ENCODE measurements around the gene MRPS31. TPM values are rescaled to one million over a fixed set of nuclear protein-coding genes. Genes with fewer than 3 reads are reported as not detected.

The MRPS31 gene
- total RNA-seq, 1 donor from 2014 or later: 30.5 TPM

DNA sequence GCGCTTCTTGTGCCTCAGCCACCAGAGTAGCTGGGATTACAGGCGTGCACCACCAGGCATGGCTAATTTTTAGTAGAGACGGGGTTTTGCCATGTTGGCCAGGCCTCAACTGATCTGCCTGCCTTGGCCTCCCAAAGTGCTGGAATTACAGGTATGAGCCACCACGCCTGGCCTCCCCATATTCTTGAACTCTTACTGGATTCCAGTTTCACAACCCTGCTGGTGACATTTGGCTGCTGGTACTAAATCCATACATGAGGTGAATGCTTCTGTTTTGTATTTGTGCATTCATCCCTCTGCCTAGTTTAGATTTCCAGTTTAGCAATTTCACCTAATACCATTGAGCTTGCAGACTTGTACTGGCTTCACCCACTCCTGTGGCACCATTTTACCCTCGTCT, 32.3 kb upstream of the MRPS31 start:
- Mint-ChIP-seq H3K27ac (no peak overlapping the region), H3K27me3 (no peaks in the 10 kb centered on the region), H3K9me3 (no peaks in the 10 kb centered on the region), H3K36me3 (ENCODE audit: low read depth) (peaks cover 54% of the 10 kb centered on the region), H3K4me3 (no peak overlapping the region), H3K4me1 (no peaks in the 10 kb centered on the region)
- intact Hi-C loops (cut with micrococcal nuclease): no loop called here
- DNase-seq (no peak), ATAC-seq (ENCODE audit: low read depth) (no peak)
- CTCF ChIA-PET: no interaction called here
- POLR2A ChIA-PET: no interaction called here
- TF ChIP-seq, protein P1, sequence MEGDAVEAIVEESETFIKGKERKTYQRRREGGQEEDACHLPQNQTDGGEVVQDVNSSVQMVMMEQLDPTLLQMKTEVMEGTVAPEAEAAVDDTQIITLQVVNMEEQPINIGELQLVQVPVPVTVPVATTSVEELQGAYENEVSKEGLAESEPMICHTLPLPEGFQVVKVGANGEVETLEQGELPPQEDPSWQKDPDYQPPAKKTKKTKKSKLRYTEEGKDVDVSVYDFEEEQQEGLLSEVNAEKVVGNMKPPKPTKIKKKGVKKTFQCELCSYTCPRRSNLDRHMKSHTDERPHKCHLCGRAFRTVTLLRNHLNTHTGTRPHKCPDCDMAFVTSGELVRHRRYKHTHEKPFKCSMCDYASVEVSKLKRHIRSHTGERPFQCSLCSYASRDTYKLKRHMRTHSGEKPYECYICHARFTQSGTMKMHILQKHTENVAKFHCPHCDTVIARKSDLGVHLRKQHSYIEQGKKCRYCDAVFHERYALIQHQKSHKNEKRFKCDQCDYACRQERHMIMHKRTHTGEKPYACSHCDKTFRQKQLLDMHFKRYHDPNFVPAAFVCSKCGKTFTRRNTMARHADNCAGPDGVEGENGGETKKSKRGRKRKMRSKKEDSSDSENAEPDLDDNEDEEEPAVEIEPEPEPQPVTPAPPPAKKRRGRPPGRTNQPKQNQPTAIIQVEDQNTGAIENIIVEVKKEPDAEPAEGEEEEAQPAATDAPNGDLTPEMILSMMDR (IDR thresholded peaks at IDR 0.05): no peak

DNA sequence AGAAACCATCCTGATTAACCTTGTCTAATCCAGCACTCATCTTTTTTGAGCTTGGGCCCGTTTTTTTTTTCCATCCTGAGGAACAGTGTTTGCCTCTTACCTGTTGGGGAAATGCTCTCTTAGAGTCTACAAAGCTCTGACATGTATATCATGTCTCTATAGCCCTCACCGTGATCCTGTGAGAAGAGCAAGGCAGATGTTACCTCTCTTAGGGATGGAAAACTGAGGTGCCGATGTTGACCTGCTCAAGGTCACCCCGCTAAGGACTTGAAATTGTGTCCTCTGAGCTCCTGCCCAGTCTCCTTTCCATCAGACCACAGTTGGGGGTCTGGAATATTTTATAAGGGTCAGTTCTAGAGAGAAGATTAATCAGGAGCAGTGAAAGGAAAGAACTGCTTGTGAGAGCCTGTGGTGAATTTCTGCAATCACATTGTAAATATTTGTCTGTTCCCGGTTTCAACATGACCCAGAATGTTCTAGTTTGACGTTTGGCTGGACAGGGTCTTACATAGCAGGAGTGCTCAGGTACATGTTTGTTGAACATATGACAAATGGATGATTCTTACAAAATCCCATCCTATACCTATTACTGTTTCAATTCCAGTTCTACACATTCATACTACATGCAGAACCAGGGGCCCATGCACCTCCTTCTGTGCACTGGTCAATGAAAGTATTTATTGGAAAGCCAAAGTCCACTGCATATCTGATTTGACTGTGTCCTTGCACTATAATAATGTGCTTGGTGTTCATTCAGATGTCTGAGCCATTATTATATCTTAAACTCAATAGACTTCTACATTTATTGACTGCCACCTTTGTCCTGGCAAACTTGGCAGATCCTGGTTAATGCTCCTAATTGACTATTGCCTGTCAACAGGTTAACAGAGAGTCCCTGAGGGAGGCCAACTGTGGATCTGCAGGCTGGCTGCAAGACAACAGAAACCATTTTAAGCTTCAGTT, 30.5 kb upstream of the MRPS31 start:
- Mint-ChIP-seq H3K27ac (no peak overlapping the region), H3K36me3 (ENCODE audit: low read depth) (peaks cover 45% of the 10 kb centered on the region), H3K9me3 (no peaks in the 10 kb centered on the region), H3K27me3 (no peaks in the 10 kb centered on the region), H3K4me3 (no peak overlapping the region), H3K4me1 (no peaks in the 10 kb centered on the region)
- DNase-seq (no peak), ATAC-seq (ENCODE audit: low read depth) (no peak)
- ChIA-PET CTCF (no interaction called here), POLR2A (interaction anchor here (0.7 kb wide), 1 partner anchor 13 kb away, joined by 3 read pairs; no protein-coding TSS in a partner anchor)
- TF ChIP-seq, protein P1 (IDR thresholded peaks at IDR 0.05): no peak
- intact Hi-C loops (cut with micrococcal nuclease): no loop called here

DNA sequence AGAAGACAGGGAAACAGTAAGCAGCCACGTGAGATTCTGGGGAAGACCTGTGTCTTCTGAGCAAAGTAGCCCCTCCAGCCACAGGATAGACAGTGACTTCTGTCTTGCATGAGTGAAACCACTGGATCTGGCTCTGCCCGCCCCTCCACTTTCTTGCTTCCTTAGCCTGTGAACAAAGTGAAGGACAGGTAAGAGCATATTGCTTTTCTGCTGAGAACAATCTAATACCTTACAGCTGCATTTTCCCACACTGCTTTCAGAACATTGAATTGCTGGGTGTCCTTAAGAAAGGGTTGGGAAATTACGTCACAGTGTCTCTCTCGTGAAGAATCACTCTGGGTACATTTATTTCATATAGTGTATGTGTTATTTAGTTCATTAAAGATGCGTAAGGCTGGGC, 29.6 kb upstream of the MRPS31 start:
- DNase-seq (no peak), ATAC-seq (ENCODE audit: low read depth) (no peak)
- CTCF ChIA-PET: no interaction called here
- POLR2A ChIA-PET: no interaction called here
- H3K4me1 Mint-ChIP-seq: no peaks in the 10 kb centered on the region
- intact Hi-C loops (cut with micrococcal nuclease): no loop called here
- H3K36me3 Mint-ChIP-seq (ENCODE audit: low read depth): peaks cover 35% of the 10 kb centered on the region
- TF ChIP-seq, protein P1 (IDR thresholded peaks at IDR 0.05): no peak
- H3K4me3 Mint-ChIP-seq: no peak overlapping the region
- H3K9me3 Mint-ChIP-seq: no peaks in the 10 kb centered on the region
- H3K27me3 Mint-ChIP-seq: no peaks in the 10 kb centered on the region
- no peak overlapping the region for H3K27ac Mint-ChIP-seq

DNA sequence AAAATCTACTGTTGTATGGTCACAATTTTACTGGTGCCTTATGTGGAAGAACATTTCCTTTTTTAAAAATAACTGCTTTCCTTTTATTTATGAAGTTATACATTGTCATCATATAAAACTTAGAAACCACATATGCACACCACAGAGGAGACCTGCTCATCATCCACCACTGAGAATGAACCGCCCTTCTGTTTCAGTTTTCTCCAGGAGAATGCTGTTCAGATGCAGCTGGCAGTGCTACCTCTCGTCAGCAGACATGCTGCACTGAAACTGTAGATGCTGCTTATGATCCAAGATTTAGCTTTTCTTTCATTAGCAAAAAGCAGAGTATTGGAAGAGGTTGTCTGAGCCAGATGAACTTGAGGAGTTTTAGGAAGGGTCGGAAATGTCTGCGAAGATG, 28.5 kb upstream of the MRPS31 start:
- TF ChIP-seq, protein P1 (IDR thresholded peaks at IDR 0.05): no peak
- ATAC-seq (ENCODE audit: low read depth) (no peak), DNase-seq (no peak)
- H3K4me1 Mint-ChIP-seq: no peaks in the 10 kb centered on the region
- no peak overlapping the region for H3K4me3 Mint-ChIP-seq
- intact Hi-C loops (cut with micrococcal nuclease): no loop called here
- H3K27ac Mint-ChIP-seq: no peak overlapping the region
- H3K36me3 Mint-ChIP-seq (ENCODE audit: low read depth): peaks cover 31% of the 10 kb centered on the region
- no peaks in the 10 kb centered on the region for H3K27me3 Mint-ChIP-seq
- ChIA-PET CTCF (no interaction called here), POLR2A (no interaction called here)
- H3K9me3 Mint-ChIP-seq: no peaks in the 10 kb centered on the region

DNA sequence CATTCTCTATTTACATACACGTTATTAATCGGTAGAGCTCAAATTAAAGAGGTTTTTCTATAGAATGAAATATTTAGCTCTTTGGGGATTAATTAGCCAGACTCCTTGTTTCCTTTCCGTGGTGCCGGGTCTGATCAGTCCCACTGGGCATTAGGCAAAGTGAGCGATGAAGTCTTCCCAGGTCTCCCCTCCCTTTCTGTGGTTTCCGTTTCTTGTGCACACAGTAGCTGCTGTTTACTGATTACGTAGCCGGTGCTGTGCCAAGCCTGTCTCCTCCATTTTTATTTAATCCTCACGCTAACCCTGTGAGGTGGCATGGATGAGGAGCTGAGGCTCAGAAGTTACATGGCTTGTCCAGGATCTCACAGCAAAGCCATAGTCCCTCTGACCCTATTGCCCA, 27.4 kb upstream of the MRPS31 start:
- Mint-ChIP-seq H3K27ac (no peak overlapping the region), H3K9me3 (no peaks in the 10 kb centered on the region), H3K4me1 (no peaks in the 10 kb centered on the region), H3K36me3 (ENCODE audit: low read depth) (peaks cover 28% of the 10 kb centered on the region), H3K27me3 (no peaks in the 10 kb centered on the region), H3K4me3 (no peak overlapping the region)
- TF ChIP-seq, protein P1 (IDR thresholded peaks at IDR 0.05): no peak
- DNase-seq: no peak
- ChIA-PET POLR2A (interaction anchor here (1.2 kb wide), 1 partner anchor 9 kb away, joined by 5 read pairs; the partner anchor contains the start of gene SLC25A15), CTCF (no interaction called here)
- ATAC-seq (ENCODE audit: low read depth): no peak
- intact Hi-C loops (cut with micrococcal nuclease): no loop called here
